Heart left ventricle (tissue), 16 donors: ENCODE results near the gene ANO2. TPM values are rescaled to one million over a fixed set of nuclear protein-coding genes. Genes with fewer than 3 reads are reported as not detected.

Experiments
- ATAC-seq, 4 donors: fragments of 200-7000 bp; cut with Tn5 transposase; one replicate each; pipeline ENCODE4 v1.9.1; 2020 to 2022; ENCODE audit warnings: moderate library complexity in 4 of 4, mild to moderate bottlenecking in 3 of 4, moderate number of reproducible peaks in 1 of 4
- DNase-seq, 5 donors: peaks; one replicate each; pipeline ENCODE4 v3.0.0-alpha.2; 2020
- H3K27ac ChIP-seq, 12 donors: fragments of 200-600 bp; sonication (generic) in 4 of 12; one replicate each; pipeline versions ENCODE4 v1.5.0 to v1.8.0; 2016 to 2022; ENCODE audit warnings: mild to moderate bottlenecking in 2 of 12
- H3K27me3 ChIP-seq, 9 donors: fragments of 200-600 bp; sonication (generic) in 2 of 9; one replicate each; pipeline versions ENCODE4 v1.5.1 to v1.8.0; 2016 to 2022; ENCODE audit warnings: mild to moderate bottlenecking in 3 of 9
- H3K36me3 ChIP-seq, 9 donors: fragments of 200-600 bp; sonication (generic) in 2 of 9; one replicate each; pipeline versions ENCODE4 v1.5.0 to v1.8.0; 2018 to 2022; ENCODE audit warnings: mild to moderate bottlenecking in 2 of 9
- H3K4me1 ChIP-seq, 12 donors: fragments of 200-600 bp; sonication (generic) in 4 of 12; one replicate each; pipeline versions ENCODE4 v1.5.0 to v1.8.0; 2016 to 2022; ENCODE audit warnings: mild to moderate bottlenecking in 3 of 12
- H3K4me3 ChIP-seq, 12 donors: fragments of 200-600 bp; sonication (generic) in 4 of 12; one replicate each; pipeline versions ENCODE4 v1.5.0 to v1.8.0; 2017 to 2022; ENCODE audit warnings: mild to moderate bottlenecking in 9 of 12, moderate library complexity in 4 of 12
- H3K9me3 ChIP-seq, 12 donors: fragments of 200-600 bp; sonication (generic) in 4 of 12; one replicate each; pipeline versions ENCODE4 v1.5.0 to v1.8.0; 2016 to 2022; ENCODE audit warnings: mild to moderate bottlenecking in 1 of 12
- CTCF ChIP-seq, 12 donors: fragments of 200-600 bp; sonication (generic) in 4 of 12; IDR thresholded peaks; one replicate each; pipeline versions ENCODE4 v1.5.0 to v1.8.0; 2018 to 2022; ENCODE audit warnings: antibody characterized with exemption in 12 of 12, mild to moderate bottlenecking in 5 of 12
- POLR2A ChIP-seq, 2 donors: fragments of 450-650 bp; IDR thresholded peaks; one replicate each; pipeline ENCODE4 v1.6.1; 2017; ENCODE audit warnings: antibody characterized with exemption in 2 of 2, mild to moderate bottlenecking in 2 of 2, moderate library complexity in 2 of 2
- WGBS, 4 donors: extraction: QIAGEN DNeasy Blood & Tissue Kit in 2 of 4; methylation state at CpG; one replicate each; pipeline versions ENCODE4 v1.1.5 to v1.1.7; 2013 to 2018; 5-methylcytosine and 5-hydroxymethylcytosine counted together
- intact Hi-C, 10 donors: fragments of 100-400 bp; cut with DNase I; formaldehyde crosslinking; loops; one replicate each; pipeline versions ENCODE4 v1.11.1 to v1.14.2; 2022
- polyA plus RNA-seq, 2 donors: library from polyadenylated mRNA; stranded (reverse); fragments of 200-250 nt; gene quantifications; one replicate each; pipeline ENCODE4 v1.2.3, GENCODE V29; 2013
- total RNA-seq, 9 donors: library from RNA; depleted of rRNA in 2 of 9; stranded (reverse); fragments of >200 nt in 2 of 9; fragmentation: NEBNext Ultra II Directional in 3 of 9; extraction: Animal tissue kit (Norgen Biotek cat#: 25700) in 3 of 9; gene quantifications; one replicate each; pipeline versions ENCODE4 v1.1.0 to v1.2.4, GENCODE V29; 2016 to 2023
- donor health status: ischemic (EF 13 %, LVEDD 7.1; RV severe dilation, severe dysfunction).
- donor health status: healthy with polysubstance abuse.
- donor health status: DM: no; HTN: yes; CAD: no.
- donor health status: DM: no; HTN: no; CAD: no.
- donor health status: ischemic (EF 25% LVEDD 6.9; RV normal size, moderate dysfunction).
- donor health status: ischemic (EF 25% LVEDD 5.7; RV mildly dilated, moderate dysfunction).
- donor health status: healthy.
- donor health status: DM: yes; HTN: yes; CAD: no.
- donor health status: ischemic (EF 35%, LVEDD 5.7; RV mildly dilated, moderate dysfunction).
- donor health status: nonischemic (EF 11% LVEDD 7.7; RV severe dilation, severe dysfunction).
- donor health status: DM: yes; HTN: yes; CAD: no.
- donor health status: PGD.
- donor health status: ischemic (EF 29% LVEDD 5.4; RV normal size, mild dysfunction).
- donor health status: nonischemic (EF 23%, LVEDD 6.1; RV moderate dilation, normal function).

The ANO2 gene
- total and polyA plus RNA-seq, 11 donors = 3.4 to 19.4 (median 9.4) TPM

GRCh38 chr12:5565933-5566599, 379.0 kb downstream of the ANO2 start:
- TF ChIP-seq CTCF (IDR thresholded peaks at IDR 0.05) (no peak), POLR2A (IDR thresholded peaks at IDR 0.05) (no peak)
- H3K27me3 ChIP-seq = peaks cover 0 to 7% (median 0%) of the 10 kb centered on the region in 9 donors
- peaks cover 0 to 18% (median 2%) of the 10 kb centered on the region in 12 donors for H3K4me1 ChIP-seq
- DNase-seq = no peak
- H3K36me3 ChIP-seq = peaks cover 0 to 3% (median 0%) of the 10 kb centered on the region in 9 donors
- no peak overlapping the region for H3K27ac ChIP-seq
- intact Hi-C loops = loop anchor here in 1 of 10 donors (5.0 kb wide), 1 partner anchor 59 kb away; no protein-coding TSS in a partner anchor
- no peaks in the 10 kb centered on the region for H3K9me3 ChIP-seq
- peak in 1 of 4 donors; percentile 26 for ATAC-seq
- no peak overlapping the region for H3K4me3 ChIP-seq
- 80 to 87% (median 85%) methylated on average over 3 of the region's 3 CpGs for WGBS, 4 donors

- Histone ChIP-seq H3K9me3 (no peaks in the 10 kb centered on the region), H3K4me3 (no peak overlapping the region), H3K4me1 (peaks cover 0 to 11% (median 2%) of the 10 kb centered on the region in 12 donors), H3K27me3 (no peaks in the 10 kb centered on the region), H3K36me3 (peaks cover 0 to 3% (median 0%) of the 10 kb centered on the region in 9 donors), H3K27ac (no peak overlapping the region)
- DNase-seq (no peak), ATAC-seq (no peak)
- TF ChIP-seq CTCF (IDR thresholded peaks at IDR 0.05) = no peak
- intact Hi-C loops = no loop called here
- WGBS, 4 donors = 82 to 92% (median 87%) methylated on average over 3 of the region's 3 CpGs
These were observed 382.5 kb downstream of the ANO2 start for GRCh38 chr12:5562581-5562980.

GRCh38 chr12:5561846-5562245, 383.2 kb downstream of the ANO2 start:
- Histone ChIP-seq H3K27me3 (no peaks in the 10 kb centered on the region), H3K4me3 (no peak overlapping the region), H3K27ac (no peak overlapping the region), H3K4me1 (peaks cover 0 to 6% (median 0%) of the 10 kb centered on the region in 12 donors), H3K9me3 (no peaks in the 10 kb centered on the region), H3K36me3 (peaks cover 0 to 3% (median 0%) of the 10 kb centered on the region in 9 donors)
- no peak for ATAC-seq
- WGBS, 4 donors = 94 to 97% (median 95%) methylated on average over 6 of the region's 6 CpGs
- intact Hi-C loops = no loop called here
- no peak for TF ChIP-seq POLR2A (IDR thresholded peaks at IDR 0.05)
- TF ChIP-seq CTCF (IDR thresholded peaks at IDR 0.05) = no peak
- no peak for DNase-seq

- Histone ChIP-seq H3K4me1 (no peaks in the 10 kb centered on the region), H3K36me3 (peaks cover 0 to 3% (median 0%) of the 10 kb centered on the region in 9 donors), H3K27ac (no peak overlapping the region), H3K27me3 (no peaks in the 10 kb centered on the region), H3K9me3 (peaks cover 0 to under 1% (median 0%) of the 10 kb centered on the region in 12 donors), H3K4me3 (no peak overlapping the region)
- ATAC-seq = no peak
- TF ChIP-seq CTCF (IDR thresholded peaks at IDR 0.05) (no peak), POLR2A (IDR thresholded peaks at IDR 0.05) (no peak)
- 78 to 90% (median 80%) methylated on average over 6 of the region's 6 CpGs for WGBS, 4 donors
- intact Hi-C loops = no loop called here
- no peak for DNase-seq
These were observed 384.0 kb downstream of the ANO2 start for GRCh38 chr12:5561057-5561456.
